SH-SY5Y (cell line): ENCODE measurements around the gene MARCHF2.

ENCODE experiments used
- GATA2 ChIP-seq: IDR thresholded peaks from 2 replicates; pipeline ENCODE4 v1.6.1; 2011; ENCODE audit warnings: mild to moderate bottlenecking, low read depth, low read length
- GATA3 ChIP-seq: IDR thresholded peaks from 2 replicates; pipeline ENCODE4 v1.6.1; 2011; ENCODE audit warnings: low read depth, mild to moderate bottlenecking, low read length, moderate library complexity

The MARCHF2 gene

GRCh38 chr19:8477889-8478288 lies 64.8 kb downstream of the MARCHF2 start:
- no peak for TF ChIP-seq GATA2
- no peak for TF ChIP-seq GATA3

GRCh38 chr19:8478598-8478997 lies 65.5 kb downstream of the MARCHF2 start:
- TF ChIP-seq GATA2 (no peak), GATA3 (no peak)

- TF ChIP-seq GATA3 (no peak), GATA2 (no peak)
Observed at GRCh38 chr19:8481201-8481600, 68.1 kb downstream of the MARCHF2 start.

GRCh38 chr19:8481616-8482015 lies 68.5 kb downstream of the MARCHF2 start:
- no peak for TF ChIP-seq GATA3
- TF ChIP-seq GATA2, result no peak

GRCh38 chr19:8482696-8483095 lies 69.6 kb downstream of the MARCHF2 start:
- TF ChIP-seq GATA2 (no peak), GATA3 (no peak)

- TF ChIP-seq GATA2 (no peak), GATA3 (no peak)
Observed at GRCh38 chr19:8483165-8483564, 70.1 kb downstream of the MARCHF2 start.

- TF ChIP-seq GATA3 (no peak), GATA2 (no peak)
Observed at GRCh38 chr19:8484331-8484894, 71.3 kb downstream of the MARCHF2 start.

- TF ChIP-seq GATA2 (no peak), GATA3 (no peak)
Observed at GRCh38 chr19:8485561-8486371, 72.7 kb downstream of the MARCHF2 start.

GRCh38 chr19:8486661-8487136 lies 73.6 kb downstream of the MARCHF2 start:
- TF ChIP-seq GATA2 (no peak), GATA3 (no peak)

- TF ChIP-seq GATA3, result no peak
- TF ChIP-seq GATA2, result no peak
Observed at GRCh38 chr19:8487137-8487851, 74.2 kb downstream of the MARCHF2 start.

GRCh38 chr19:8488365-8488764 lies 75.3 kb downstream of the MARCHF2 start:
- no peak for TF ChIP-seq GATA2
- no peak for TF ChIP-seq GATA3
